ENCODE measurements around the gene DGKD.

DNA sequence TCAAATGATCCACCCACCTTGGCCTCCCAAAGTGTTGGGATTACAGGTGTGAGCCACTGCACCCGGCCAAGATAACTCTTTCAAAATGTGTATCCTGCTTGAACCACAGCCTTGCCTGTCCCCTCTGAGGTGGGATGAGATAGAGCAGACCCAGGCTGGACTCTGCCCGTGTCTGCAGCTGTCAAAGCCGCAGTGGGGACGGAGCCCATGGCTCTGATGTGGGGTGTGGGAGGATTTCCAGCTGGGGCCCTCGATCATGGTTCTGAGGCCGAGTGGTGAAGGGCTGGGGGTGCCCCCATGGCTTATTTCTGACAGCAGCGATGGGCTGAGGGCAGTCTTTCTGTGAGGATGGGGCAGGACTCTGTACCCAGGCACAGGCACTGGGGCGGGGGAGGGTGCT, 104.5 kb downstream of the DGKD start:
- TF ChIP-seq CTCF (IDR thresholded peaks at IDR 0.05) (no peak), POLR2A (IDR thresholded peaks at IDR 0.05) (no peak)

Data from Peyer's patch (tissue), 4 donors.